Transverse colon (tissue), 4 donors: ENCODE results near the gene CNDP2. TPM values are rescaled to one million over a fixed set of nuclear protein-coding genes. Genes with fewer than 3 reads are reported as not detected.

Experiments used
- DNase-seq: peaks from one replicate; pipeline ENCODE4 v3.0.0-alpha.2; 2019
- H3K27ac ChIP-seq, 4 donors: fragments of 200-600 bp; sonication (generic); 2 replicates each; pipeline ENCODE4 v1.5.1; 2016 to 2018; ENCODE audit warnings: inconsistent platforms in 4 of 4
- H3K27me3 ChIP-seq: fragments of 200-600 bp; sonication (generic); 2 replicates; pipeline ENCODE4 v1.5.1; 2017; ENCODE audit warnings: inconsistent platforms
- H3K36me3 ChIP-seq, 4 donors: fragments of 200-600 bp; sonication (generic); 2 replicates each; pipeline ENCODE4 v1.5.1; 2017 to 2019; ENCODE audit warnings: inconsistent platforms in 4 of 4
- H3K4me1 ChIP-seq, 4 donors: fragments of 200-600 bp; sonication (generic); 2 replicates each; pipeline ENCODE4 v1.5.1; 2017 to 2020; ENCODE audit warnings: inconsistent platforms in 4 of 4
- H3K4me3 ChIP-seq, 4 donors: fragments of 200-600 bp; sonication (generic); 1 replicate in 1 of 4; 2 replicates in 3 of 4; pipeline versions ENCODE4 v1.5.1 to v1.6.1; 2017 to 2019; ENCODE audit warnings: inconsistent platforms in 4 of 4
- H3K9me3 ChIP-seq, 2 donors: fragments of 200-600 bp; sonication (generic); 2 replicates each; pipeline ENCODE4 v1.5.1; 2017 to 2019; ENCODE audit warnings: inconsistent platforms in 2 of 2
- CTCF ChIP-seq, 5 experiments: fragments of 200-600 bp in 3 of 5; fragments of 450-650 bp in 2 of 5; sonication (generic) in 3 of 5; IDR thresholded peaks; 1 replicate in 2 of 5; 2 replicates in 3 of 5; pipeline ENCODE4 v1.5.1; 2016 to 2017; ENCODE audit warnings: antibody characterized with exemption in 5 of 5, inconsistent platforms in 3 of 5, mild to moderate bottlenecking in 2 of 5, moderate library complexity in 1 of 5
- EP300 ChIP-seq: sonication (generic); formaldehyde crosslinking; IDR thresholded peaks from one replicate; pipeline ENCODE4 v1.6.1; 2017; ENCODE audit warnings: antibody characterized with exemption, low read depth
- POLR2A ChIP-seq: fragments of 450-650 bp; IDR thresholded peaks from one replicate; pipeline ENCODE4 v1.6.1; 2016; ENCODE audit warnings: antibody characterized with exemption, mild to moderate bottlenecking, moderate library complexity
- POLR2AphosphoS5 ChIP-seq, 3 donors: sonication (generic); formaldehyde crosslinking; IDR thresholded peaks; one replicate each; pipeline ENCODE4 v1.6.1; 2016; ENCODE audit warnings: antibody characterized with exemption in 3 of 3
- WGBS, 2 donors: methylation state at CpG; one replicate each; pipeline ENCODE4 v1.1.5; 2018; ENCODE audit warnings: low coverage in 1 of 2; 5-methylcytosine and 5-hydroxymethylcytosine counted together
- in situ Hi-C, 4 donors: fragments of 200-750 bp; cut with MboI; loops; one replicate each; pipeline versions ENCODE4 v1.15.0 to v1.15.1; 2017; ENCODE audit warnings: low sequenced_read_pairs in 3 of 4, low pct_ligation_motif_present in 1 of 4, low pct_unique_long_range_greater_than_20kb in 1 of 4
- intact Hi-C: fragments of 100-400 bp; cut with DNase I; formaldehyde crosslinking; loops from one replicate; pipeline ENCODE4 v1.15.1; 2023; ENCODE audit warnings: low total_unique reads
- total RNA-seq, 4 donors: library from RNA; depleted of rRNA; stranded (reverse); fragments of >200 nt; gene quantifications; one replicate each; pipeline ENCODE4 v1.1.0, GENCODE V29; 2016

CNDP2 gene
- total RNA-seq, 4 donors from 2014 or later = 143 to 284 (median 155) TPM

DNA sequence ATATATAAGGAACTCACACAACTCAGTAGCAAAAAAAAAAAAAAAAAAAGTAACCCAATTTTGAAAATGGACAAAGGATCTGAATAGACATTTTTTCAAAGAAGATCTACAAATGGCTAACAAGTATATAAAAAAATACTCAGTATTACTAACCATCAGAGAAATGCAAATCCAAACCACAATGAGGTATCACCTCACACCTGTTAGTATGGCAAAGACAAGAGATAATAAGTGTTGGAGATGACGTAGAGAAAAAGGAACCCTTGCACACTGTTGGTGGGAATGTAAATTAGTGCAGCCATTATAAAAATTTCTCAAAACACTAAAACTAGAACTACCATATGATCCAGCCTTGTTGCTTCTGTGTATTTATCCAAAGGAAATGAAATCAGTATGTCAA, 32.3 kb downstream of the CNDP2 start:
- no peaks in the 10 kb centered on the region for H3K27me3 ChIP-seq
- no peak overlapping the region for H3K4me3 ChIP-seq
- in situ Hi-C loops = no loop called here
- TF ChIP-seq EP300 = no peak
- TF ChIP-seq CTCF (IDR thresholded peaks at IDR 0.05) = no peak
- TF ChIP-seq POLR2A = no peak
- TF ChIP-seq POLR2AphosphoS5 (IDR thresholded peaks at IDR 0.05) = no peak
- H3K4me1 ChIP-seq = peaks cover 0 to 27% (median 10%) of the 10 kb centered on the region in 4 donors
- intact Hi-C loops = no loop called here
- H3K9me3 ChIP-seq = no peaks in the 10 kb centered on the region
- DNase-seq = no peak
- WGBS, 2 donors = 71 to 75% methylated on average over 1 of the region's 1 CpG
- no peak overlapping the region for H3K27ac ChIP-seq
- no peaks in the 10 kb centered on the region for H3K36me3 ChIP-seq

DNA sequence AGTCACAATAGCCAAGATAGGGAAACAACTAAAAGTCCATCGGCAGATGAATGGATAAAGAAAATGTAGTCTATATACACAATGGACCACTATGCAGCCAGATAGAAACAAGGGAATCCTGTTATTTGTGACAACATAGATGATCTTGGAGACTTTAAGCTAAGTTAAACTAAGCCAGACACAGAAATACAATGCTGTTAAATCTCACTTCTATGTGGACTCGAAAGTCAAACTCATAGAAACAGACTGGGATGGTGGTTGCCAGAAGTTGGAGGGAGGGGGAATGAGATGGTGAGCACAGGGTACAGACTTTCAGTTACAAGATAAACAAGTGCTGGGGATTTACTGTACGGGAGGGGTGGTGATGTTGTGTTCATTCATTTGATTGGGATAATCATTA, 32.8 kb downstream of the CNDP2 start:
- DNase-seq = no peak
- no peak overlapping the region for H3K4me3 ChIP-seq
- no peaks in the 10 kb centered on the region for H3K36me3 ChIP-seq
- no peak for TF ChIP-seq POLR2A
- no peak for TF ChIP-seq EP300
- TF ChIP-seq POLR2AphosphoS5 (IDR thresholded peaks at IDR 0.05) = no peak
- TF ChIP-seq CTCF (IDR thresholded peaks at IDR 0.05) = no peak
- intact Hi-C loops = no loop called here
- in situ Hi-C loops = no loop called here
- H3K27ac ChIP-seq = no peak overlapping the region
- 41 to 51% methylated on average over 3 of the region's 3 CpGs for WGBS, 2 donors
- no peaks in the 10 kb centered on the region for H3K9me3 ChIP-seq
- peaks cover 0 to 22% (median 7%) of the 10 kb centered on the region in 4 donors for H3K4me1 ChIP-seq
- no peaks in the 10 kb centered on the region for H3K27me3 ChIP-seq

DNA sequence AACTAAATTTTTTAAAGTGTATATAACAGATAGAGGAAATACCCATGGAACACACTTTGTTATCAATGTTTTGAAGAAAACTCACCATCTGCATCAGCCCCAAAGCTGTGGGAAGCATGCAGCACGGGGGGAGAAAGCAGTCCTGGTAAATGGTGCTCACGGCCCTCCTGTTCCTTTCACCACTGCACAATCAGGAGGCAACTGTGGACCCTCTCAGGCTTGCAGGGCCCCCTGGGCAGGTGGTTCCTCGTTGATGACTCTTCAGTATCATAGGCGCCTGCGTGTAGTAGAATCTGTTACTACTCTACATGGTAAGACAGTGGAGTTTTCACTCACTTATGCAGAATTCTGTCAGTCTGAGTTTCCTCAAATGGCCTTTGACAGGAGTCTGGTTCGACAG, 33.2 kb downstream of the CNDP2 start:
- no peaks in the 10 kb centered on the region for H3K27me3 ChIP-seq
- intact Hi-C loops (no loop called here), in situ Hi-C loops (no loop called here)
- WGBS, 2 donors = 70 to 79% methylated on average over 2 to 6 of the region's 6 CpGs
- H3K27ac ChIP-seq = no peak overlapping the region
- no peak for DNase-seq
- no peak for TF ChIP-seq CTCF (IDR thresholded peaks at IDR 0.05)
- TF ChIP-seq EP300 = no peak
- no peak for TF ChIP-seq POLR2A
- H3K36me3 ChIP-seq = no peaks in the 10 kb centered on the region
- H3K4me3 ChIP-seq = no peak overlapping the region
- peaks cover 0 to 18% (median 3%) of the 10 kb centered on the region in 4 donors for H3K4me1 ChIP-seq
- no peaks in the 10 kb centered on the region for H3K9me3 ChIP-seq

- in situ Hi-C loops = no loop called here
- Histone ChIP-seq H3K4me1 (peaks cover 0 to 12% (median under 1%) of the 10 kb centered on the region in 4 donors), H3K4me3 (no peak overlapping the region), H3K27ac (no peak overlapping the region), H3K36me3 (no peaks in the 10 kb centered on the region), H3K9me3 (no peaks in the 10 kb centered on the region), H3K27me3 (no peaks in the 10 kb centered on the region)
- TF ChIP-seq POLR2A (no peak), EP300 (no peak), CTCF (IDR thresholded peaks at IDR 0.05) (no peak), POLR2AphosphoS5 (IDR thresholded peaks at IDR 0.05) (no peak)
- 92% methylated on average over 25 of the region's 25 CpGs; no CpG with 5 or more reads in 1 of the 2 donors for WGBS, 2 donors
- intact Hi-C loops = no loop called here
- no peak for DNase-seq
Observed at GRCh38 chr18:74529811-74530583, 33.8 kb downstream of the CNDP2 start.
